B cell (primary cell): ENCODE measurements around the gene FBXO7. TPM values are rescaled to one million over a fixed set of nuclear protein-coding genes. Genes with fewer than 3 reads are reported as not detected.
A peak's percentile ranks its signal among the peaks of the same experiment; 100 is the strongest.

Experiments used
- ATAC-seq: fragments of 200-7000 bp; cut with Tn5 transposase; one replicate; pipeline ENCODE4 v1.10.0; 2021; ENCODE audit warnings: low read depth, mild to moderate bottlenecking, moderate number of reproducible peaks, moderate library complexity
- CTCF ChIA-PET: fragments of 350-600 bp; sonication (Branson Sonifier 250); formaldehyde crosslinking; loops from one replicate; lab custom pipeline; 2021; ENCODE audit warnings: antibody characterized with exemption, inconsistent platforms; lab: Charles Lee
- POLR2A ChIA-PET: fragments of 350-600 bp; sonication (Branson Sonifier 250); formaldehyde crosslinking; loops from one replicate; lab custom pipeline; 2021; ENCODE audit warnings: antibody characterized with exemption; lab: Charles Lee
- DNase-seq: peaks from one replicate; pipeline ENCODE4 v3.0.0; 2013
- H2AFZ ChIP-seq: 2 replicates; pipeline ENCODE4 v1.6.1; 2012; ENCODE audit warnings: mild to moderate bottlenecking, low read depth, low read length; ENCODE audit not compliant: insufficient read depth, poor library complexity, severe bottlenecking
- H3K27ac ChIP-seq, 2 donors: 1 replicate in 1 of 2; 2 replicates in 1 of 2; pipeline ENCODE4 v1.5.1; 2012 to 2013; ENCODE audit warnings: low read length in 2 of 2, mild to moderate bottlenecking in 2 of 2, moderate library complexity in 1 of 2
- H3K27me3 ChIP-seq, 4 experiments: fragments of 200-600 bp in 1 of 4; sonication (generic) in 1 of 4; replicated peaks in 1 of 4; 1 replicate in 2 of 4; 2 replicates in 2 of 4; pipeline versions ENCODE4 v1.6.1 to v1.7.0; 2013 to 2016; ENCODE audit warnings: low read length in 3 of 4, mild to moderate bottlenecking in 2 of 4, mixed read lengths in 1 of 4, moderate library complexity in 1 of 4; ENCODE audit not compliant: insufficient read depth in 4 of 4, control insufficient read depth in 3 of 4; ENCODE audit errors: control extremely low read depth in 1 of 4
- H3K36me3 ChIP-seq, 2 experiments: replicated peaks in 1 of 2; 1 replicate in 1 of 2; 2 replicates in 1 of 2; pipeline versions ENCODE4 v1.6.1 to v1.7.1; 2013; ENCODE audit warnings: low read length in 1 of 2; ENCODE audit not compliant: insufficient read depth in 2 of 2, control insufficient read depth in 1 of 2; ENCODE audit errors: control extremely low read depth in 1 of 2, extremely low read depth in 1 of 2
- H3K4me1 ChIP-seq, 2 donors: fragments of 200-600 bp in 1 of 2; sonication (generic) in 1 of 2; 1 replicate in 1 of 2; 2 replicates in 1 of 2; pipeline versions ENCODE4 v1.5.1 to v1.6.1; 2013 to 2017; ENCODE audit warnings: low read length in 2 of 2; ENCODE audit not compliant: control insufficient read depth in 2 of 2, insufficient read depth in 2 of 2
- H3K4me2 ChIP-seq: replicated peaks from 2 replicates; pipeline ENCODE3; 2012; ENCODE audit warnings: mild to moderate bottlenecking, low read depth, low read length; ENCODE audit not compliant: poor library complexity, severe bottlenecking
- H3K4me3 ChIP-seq, 5 experiments: fragments of 200-600 bp in 1 of 5; sonication (generic) in 1 of 5; 1 replicate in 3 of 5; 2 replicates in 2 of 5; pipeline versions ENCODE4 v1.5.1 to v1.7.0; 2011 to 2016; ENCODE audit warnings: low read length in 4 of 5, mild to moderate bottlenecking in 4 of 5, low read depth in 2 of 5, control low read depth in 1 of 5, moderate library complexity in 1 of 5; ENCODE audit not compliant: insufficient read depth in 1 of 5; ENCODE audit errors: control extremely low read depth in 1 of 5, extremely low read depth in 1 of 5
- H3K79me2 ChIP-seq: fragments of 200-600 bp; sonication (generic); one replicate; pipeline ENCODE4 v1.6.0; 2016; ENCODE audit warnings: low read length; ENCODE audit not compliant: control insufficient read depth, insufficient read depth
- H3K9ac ChIP-seq: fragments of 200-600 bp; sonication (generic); 2 replicates; pipeline ENCODE4 v1.6.1; 2017; ENCODE audit warnings: mild to moderate bottlenecking, low read length, moderate library complexity
- H3K9me3 ChIP-seq, 3 donors: one replicate each; pipeline versions ENCODE4 v1.6.1 to v1.7.1; 2013; ENCODE audit warnings: low read length in 2 of 3; ENCODE audit not compliant: control insufficient read depth in 2 of 3, insufficient read depth in 1 of 3; ENCODE audit errors: control extremely low read depth in 1 of 3
- H4K20me1 ChIP-seq: 2 replicates; pipeline ENCODE4 v1.6.0; 2012; ENCODE audit warnings: mild to moderate bottlenecking, low read length; ENCODE audit not compliant: insufficient read depth, control insufficient read depth, poor library complexity, severe bottlenecking
- H3K27ac Mint-ChIP-seq: one replicate; pipeline ENCODE4 v1.8.0; 2021; ENCODE audit warnings: mixed read lengths
- H3K27me3 Mint-ChIP-seq: one replicate; pipeline ENCODE4 v1.8.0; 2021; ENCODE audit warnings: mixed read lengths
- H3K4me1 Mint-ChIP-seq: one replicate; pipeline ENCODE4 v1.8.0; 2021; ENCODE audit warnings: mixed read lengths
- H3K4me3 Mint-ChIP-seq: one replicate; pipeline ENCODE4 v1.8.0; 2021; ENCODE audit warnings: mixed read lengths
- H3K9me3 Mint-ChIP-seq: one replicate; pipeline ENCODE4 v1.8.0; 2022; ENCODE audit warnings: mixed read lengths; ENCODE audit not compliant: insufficient read depth
- CTCF ChIP-seq: fragments of 200-600 bp; IDR thresholded peaks from one replicate; pipeline ENCODE4 v1.8.0; 2022; ENCODE audit warnings: antibody characterized with exemption, mild to moderate bottlenecking
- EZH2 ChIP-seq: IDR thresholded peaks from 2 replicates; pipeline ENCODE4 v1.6.1; 2012; ENCODE audit warnings: borderline replicate concordance, low read depth, mild to moderate bottlenecking, moderate library complexity, low read length; ENCODE audit not compliant: insufficient read depth, poor library complexity, severe bottlenecking
- WGBS: methylation state at CpG from one replicate; pipeline ENCODE4 v1.1.5; 2013; ENCODE audit warnings: missing lambda C conversion rate; ENCODE audit not compliant: insufficient coverage; 5-methylcytosine and 5-hydroxymethylcytosine counted together
- intact Hi-C: fragments of 100-400 bp; cut with micrococcal nuclease; formaldehyde crosslinking; loops from one replicate; pipeline ENCODE4 v1.10.0; 2022
- polyA plus RNA-seq: library from polyadenylated mRNA; depleted of rRNA; stranded (reverse); fragments of >200 nt; gene quantifications from 2 replicates; pipeline ENCODE4 v1.2.3, GENCODE V29; 2012
- total RNA-seq, 2 donors: library from RNA; stranded (reverse); fragments of 120-200 nt in 1 of 2; gene quantifications; 1 replicate in 1 of 2; 2 replicates in 1 of 2; pipeline versions ENCODE4 v1.2.3 to v1.2.4, GENCODE V29; 2013 to 2022

FBXO7 gene
- total and polyA plus RNA-seq, 2 donors (not counting 1 experiment from before 2014, with no cell fraction given) = 66.2 to 106 TPM

GRCh38 chr22:32444068-32444467, 30.5 kb upstream of the FBXO7 start:
- Mint-ChIP-seq H3K27ac (no peak overlapping the region), H3K9me3 (no peaks in the 10 kb centered on the region), H3K4me3 (no peak overlapping the region), H3K4me1 (no peaks in the 10 kb centered on the region), H3K27me3 (peaks cover 13% of the 10 kb centered on the region)
- Histone ChIP-seq H3K4me1 (no peaks in the 10 kb centered on the region), H4K20me1 (no peaks in the 10 kb centered on the region), H3K27me3 (peaks cover 0 to 15% (median 2%) of the 10 kb centered on the region in 4 experiments), H3K79me2 (no peaks in the 10 kb centered on the region), H3K27ac (no peak overlapping the region), H3K9ac (no peak overlapping the region), H3K4me2 (no peak overlapping the region), H2AFZ (no peak overlapping the region), H3K4me3 (no peak overlapping the region), H3K9me3 (no peaks in the 10 kb centered on the region), H3K36me3 (no peaks in the 10 kb centered on the region)
- ATAC-seq (no peak), DNase-seq (peak; percentile 31)
- intact Hi-C loops = loop anchor here (10.0 kb wide), 1 partner anchor 339 kb away; no protein-coding TSS in a partner anchor
- TF ChIP-seq EZH2 (no peak), CTCF (no peak)
- 61% methylated on average over 5 of the region's 6 CpGs for WGBS
- CTCF ChIA-PET = interaction anchor here (0.7 to 1.3 kb wide), 4 partner anchors 11 to 467 kb away, joined by 3 to 4 read pairs (median 3); no protein-coding TSS in a partner anchor
- POLR2A ChIA-PET = no interaction called here

GRCh38 chr22:32446321-32446720, 28.3 kb upstream of the FBXO7 start:
- no peaks in the 10 kb centered on the region for H3K79me2 ChIP-seq
- DNase-seq = no peak
- ChIA-PET POLR2A (no interaction called here), CTCF (no interaction called here)
- no peak for ATAC-seq
- H3K9me3 ChIP-seq = no peaks in the 10 kb centered on the region
- no peak overlapping the region for H3K4me3 Mint-ChIP-seq
- H3K9me3 Mint-ChIP-seq = no peaks in the 10 kb centered on the region
- no peak overlapping the region for H3K27ac Mint-ChIP-seq
- intact Hi-C loops = loop anchor here (10.0 kb wide), 1 partner anchor 342 kb away; no protein-coding TSS in a partner anchor
- H3K9ac ChIP-seq = no peak overlapping the region
- H3K36me3 ChIP-seq = no peaks in the 10 kb centered on the region
- H3K4me1 Mint-ChIP-seq = no peaks in the 10 kb centered on the region
- H3K27me3 ChIP-seq = peaks cover 0 to 11% (median 0%) of the 10 kb centered on the region in 4 experiments
- H2AFZ ChIP-seq = no peak overlapping the region
- WGBS = no CpG with 5 or more reads among the region's 1 CpG
- no peaks in the 10 kb centered on the region for H3K4me1 ChIP-seq
- no peak for TF ChIP-seq EZH2
- TF ChIP-seq CTCF = no peak
- no peak overlapping the region for H3K27ac ChIP-seq
- no peak overlapping the region for H3K4me2 ChIP-seq
- no peak overlapping the region for H3K4me3 ChIP-seq
- H3K27me3 Mint-ChIP-seq = peaks cover 14% of the 10 kb centered on the region
- no peaks in the 10 kb centered on the region for H4K20me1 ChIP-seq
